ENCODE data around the gene C9.

C9 gene

GRCh38 chr5:39257554-39257953, 106.7 kb downstream of the C9 start:
- no peaks in the 10 kb centered on the region for H3K36me3 ChIP-seq (ENCODE audit: insufficient read depth, low read length)
- TF ChIP-seq, protein P1, sequence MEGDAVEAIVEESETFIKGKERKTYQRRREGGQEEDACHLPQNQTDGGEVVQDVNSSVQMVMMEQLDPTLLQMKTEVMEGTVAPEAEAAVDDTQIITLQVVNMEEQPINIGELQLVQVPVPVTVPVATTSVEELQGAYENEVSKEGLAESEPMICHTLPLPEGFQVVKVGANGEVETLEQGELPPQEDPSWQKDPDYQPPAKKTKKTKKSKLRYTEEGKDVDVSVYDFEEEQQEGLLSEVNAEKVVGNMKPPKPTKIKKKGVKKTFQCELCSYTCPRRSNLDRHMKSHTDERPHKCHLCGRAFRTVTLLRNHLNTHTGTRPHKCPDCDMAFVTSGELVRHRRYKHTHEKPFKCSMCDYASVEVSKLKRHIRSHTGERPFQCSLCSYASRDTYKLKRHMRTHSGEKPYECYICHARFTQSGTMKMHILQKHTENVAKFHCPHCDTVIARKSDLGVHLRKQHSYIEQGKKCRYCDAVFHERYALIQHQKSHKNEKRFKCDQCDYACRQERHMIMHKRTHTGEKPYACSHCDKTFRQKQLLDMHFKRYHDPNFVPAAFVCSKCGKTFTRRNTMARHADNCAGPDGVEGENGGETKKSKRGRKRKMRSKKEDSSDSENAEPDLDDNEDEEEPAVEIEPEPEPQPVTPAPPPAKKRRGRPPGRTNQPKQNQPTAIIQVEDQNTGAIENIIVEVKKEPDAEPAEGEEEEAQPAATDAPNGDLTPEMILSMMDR (IDR thresholded peaks at IDR 0.05; ENCODE audit: borderline replicate concordance, extremely low read depth, low read length, poor library complexity, severe bottlenecking), result no peak
- TF ChIP-seq EZH2 (IDR thresholded peaks at IDR 0.05; ENCODE audit: borderline replicate concordance, low read depth, low read length, severe bottlenecking), result no peak

GRCh38 chr5:39256477-39257235, 107.6 kb downstream of the C9 start:
- Histone ChIP-seq H2AFZ (ENCODE audit: low read depth, low read length) (no peak overlapping the region), H3K36me3 (ENCODE audit: insufficient read depth, low read length) (no peaks in the 10 kb centered on the region), H3K4me1 (ENCODE audit: insufficient read depth, low read length) (no peaks in the 10 kb centered on the region), H4K20me1 (ENCODE audit: insufficient read depth, low read length) (no peaks in the 10 kb centered on the region), H3K9me3 (ENCODE audit: insufficient read depth, low read length, severe bottlenecking) (no peaks in the 10 kb centered on the region), H3K4me3 (ENCODE audit: low read depth in 1 of 2, low read length in 2 of 2) (no peak overlapping the region), H3K27ac (ENCODE audit: low read length) (no peak overlapping the region), H3K9ac (ENCODE audit: low read depth, low read length) (no peak overlapping the region), H3K27me3 (ENCODE audit: insufficient read depth, low read length, poor library complexity) (no peaks in the 10 kb centered on the region), H3K79me2 (ENCODE audit: insufficient read depth, low read length) (no peaks in the 10 kb centered on the region), H3K4me2 (ENCODE audit: insufficient read depth, low read length) (no peak overlapping the region)
- DNase-seq (no peak), ATAC-seq (ENCODE audit: insufficient read depth, low read depth) (no peak)
- TF ChIP-seq, protein P1 (IDR thresholded peaks at IDR 0.05; ENCODE audit: borderline replicate concordance, extremely low read depth, low read length, poor library complexity, severe bottlenecking), result no peak
- TF ChIP-seq EZH2 (IDR thresholded peaks at IDR 0.05; ENCODE audit: borderline replicate concordance, low read depth, low read length, severe bottlenecking), result no peak

More at GRCh38 chr5:39257554-39257953, 106.7 kb downstream of the C9 start:
- no peaks in the 10 kb centered on the region for H3K27me3 ChIP-seq (ENCODE audit: insufficient read depth, low read length, poor library complexity)
- H3K4me2 ChIP-seq (ENCODE audit: insufficient read depth, low read length), result no peak overlapping the region
- no peaks in the 10 kb centered on the region for H4K20me1 ChIP-seq (ENCODE audit: insufficient read depth, low read length)
- ATAC-seq (ENCODE audit: insufficient read depth, low read depth), result no peak
- DNase-seq, result no peak
- H3K9ac ChIP-seq (ENCODE audit: low read depth, low read length), result no peak overlapping the region
- no peaks in the 10 kb centered on the region for H3K4me1 ChIP-seq (ENCODE audit: insufficient read depth, low read length)
- no peaks in the 10 kb centered on the region for H3K9me3 ChIP-seq (ENCODE audit: insufficient read depth, low read length, severe bottlenecking)
- H3K79me2 ChIP-seq (ENCODE audit: insufficient read depth, low read length), result no peaks in the 10 kb centered on the region
- no peak overlapping the region for H3K4me3 ChIP-seq (ENCODE audit: low read depth in 1 of 2, low read length in 2 of 2)
- no peak overlapping the region for H2AFZ ChIP-seq (ENCODE audit: low read depth, low read length)
- no peak overlapping the region for H3K27ac ChIP-seq (ENCODE audit: low read length)

GRCh38 chr5:39255406-39255805, 108.9 kb downstream of the C9 start:
- no peak overlapping the region for H3K27ac ChIP-seq (ENCODE audit: low read length)
- no peaks in the 10 kb centered on the region for H3K36me3 ChIP-seq (ENCODE audit: insufficient read depth, low read length)
- no peak for ATAC-seq (ENCODE audit: insufficient read depth, low read depth)
- no peaks in the 10 kb centered on the region for H3K79me2 ChIP-seq (ENCODE audit: insufficient read depth, low read length)
- TF ChIP-seq, protein P1 (IDR thresholded peaks at IDR 0.05; ENCODE audit: borderline replicate concordance, extremely low read depth, low read length, poor library complexity, severe bottlenecking), result no peak
- TF ChIP-seq EZH2 (IDR thresholded peaks at IDR 0.05; ENCODE audit: borderline replicate concordance, low read depth, low read length, severe bottlenecking), result no peak
- H3K4me1 ChIP-seq (ENCODE audit: insufficient read depth, low read length), result no peaks in the 10 kb centered on the region
- H2AFZ ChIP-seq (ENCODE audit: low read depth, low read length), result no peak overlapping the region
- H3K9me3 ChIP-seq (ENCODE audit: insufficient read depth, low read length, severe bottlenecking), result no peaks in the 10 kb centered on the region
- no peak overlapping the region for H3K4me3 ChIP-seq (ENCODE audit: low read depth in 1 of 2, low read length in 2 of 2)
- no peaks in the 10 kb centered on the region for H4K20me1 ChIP-seq (ENCODE audit: insufficient read depth, low read length)
- DNase-seq, result no peak
- H3K27me3 ChIP-seq (ENCODE audit: insufficient read depth, low read length, poor library complexity), result no peaks in the 10 kb centered on the region
- no peak overlapping the region for H3K9ac ChIP-seq (ENCODE audit: low read depth, low read length)
- no peak overlapping the region for H3K4me2 ChIP-seq (ENCODE audit: insufficient read depth, low read length)
